Right lung (tissue), 5 donors: ENCODE data around the gene ACTN1. TPM values are rescaled to one million over a fixed set of nuclear protein-coding genes. Genes with fewer than 3 reads are reported as not detected.

Source experiments
- DNase-seq, 2 donors: peaks; one replicate each; pipeline ENCODE4 v3.0.0-alpha.2; 2013
- polyA plus RNA-seq, 5 donors: library from polyadenylated mRNA; unstranded; fragments of 120-200 nt; gene quantifications; one replicate each; pipeline versions ENCODE4 v1.2.1 to v1.2.3, GENCODE V29; 2013; ENCODE audit warnings: inconsistent platforms in 1 of 5, low replicate concordance in 1 of 5; ENCODE audit not compliant: insufficient read length in 5 of 5, insufficient read depth in 1 of 5

The ACTN1 gene
- polyA plus RNA-seq, 5 donors: 103 to 167 (median 128) TPM

DNA sequence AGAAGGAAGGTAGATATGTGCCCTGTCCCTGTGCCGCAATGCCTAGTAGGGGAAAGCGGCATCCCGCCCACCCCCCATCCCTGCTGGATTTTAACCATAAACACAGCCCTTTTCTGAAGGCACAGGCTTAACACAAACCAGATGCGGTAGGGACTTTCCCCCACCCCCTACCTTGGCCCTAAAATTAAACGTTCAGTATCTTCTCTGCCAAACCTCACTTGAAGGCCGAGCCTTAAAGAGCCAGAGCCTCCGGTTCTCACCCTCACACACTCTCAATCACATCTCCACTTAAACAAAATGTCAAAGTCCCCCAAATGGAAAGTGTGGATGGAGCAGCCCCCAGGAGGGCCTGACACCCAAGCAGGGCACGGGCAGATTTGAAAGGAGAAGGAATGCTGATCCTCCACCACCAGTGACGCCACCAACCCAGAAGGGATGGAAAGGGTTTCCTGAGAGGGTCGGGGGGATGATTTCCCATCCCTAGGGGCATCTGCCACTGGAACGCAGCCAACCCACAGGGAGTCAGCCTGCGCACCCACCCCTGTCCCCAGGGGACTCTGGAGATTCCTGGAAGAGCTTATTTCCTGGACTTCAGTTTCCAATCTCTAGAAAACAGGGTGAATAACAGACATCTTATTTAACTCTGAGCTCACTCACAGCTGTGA lies 26.4 kb downstream of the ACTN1 start:
- peak; percentile 89 to 90 for DNase-seq

GRCh38 chr14:68951800-68952530 lies 27.1 kb downstream of the ACTN1 start:
- no peak for DNase-seq

GRCh38 chr14:68951035-68951797 lies 27.9 kb downstream of the ACTN1 start:
- DNase-seq: no peak

- no peak for DNase-seq
Observed at GRCh38 chr14:68950111-68950510, 29.0 kb downstream of the ACTN1 start.

GRCh38 chr14:68949601-68949965 lies 29.5 kb downstream of the ACTN1 start:
- no peak for DNase-seq

DNA sequence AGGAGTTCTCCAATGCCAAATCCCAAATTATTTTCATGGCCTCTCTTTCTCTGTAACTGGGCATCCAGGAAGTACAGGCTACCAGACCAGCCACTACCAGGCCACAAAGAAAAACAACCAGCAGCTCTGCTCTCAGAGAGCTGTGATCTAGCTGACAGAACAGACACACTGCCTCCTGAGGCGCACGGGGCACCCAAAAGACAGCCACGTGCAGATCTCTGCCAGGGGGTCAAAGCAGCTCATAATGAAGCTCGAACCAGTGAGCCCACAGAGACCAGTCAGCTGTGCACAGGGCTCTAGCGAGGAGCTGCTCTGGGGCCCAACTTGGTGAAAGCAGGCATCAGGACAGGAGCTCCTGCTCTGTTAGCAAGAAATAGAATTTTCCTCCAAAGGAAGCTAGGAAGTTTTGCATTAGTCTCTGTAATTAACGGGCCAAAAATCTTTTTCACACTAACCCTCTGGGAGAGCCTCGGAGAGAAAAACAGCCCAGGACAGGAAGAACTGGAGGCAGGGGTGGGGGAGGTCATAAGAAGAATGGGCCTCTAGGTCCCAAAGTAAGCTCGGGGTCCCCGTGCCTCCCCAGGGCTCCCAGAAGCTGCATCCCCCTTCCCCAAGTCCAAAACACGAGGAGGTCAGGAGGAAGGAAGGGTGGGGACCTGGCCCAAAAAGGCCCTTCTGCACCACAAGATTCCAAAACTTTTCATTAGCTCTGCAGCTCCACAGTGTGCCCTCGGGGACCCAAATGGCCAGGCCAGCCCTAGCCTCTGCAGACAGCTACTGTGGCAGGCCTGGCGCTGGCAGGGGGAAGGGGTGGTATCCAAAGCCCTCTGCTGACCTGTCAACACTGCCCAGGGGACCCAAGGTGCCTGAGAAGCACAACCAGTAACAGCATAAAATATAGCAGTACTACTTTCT lies 30.2 kb downstream of the ACTN1 start:
- DNase-seq: no peak

DNA sequence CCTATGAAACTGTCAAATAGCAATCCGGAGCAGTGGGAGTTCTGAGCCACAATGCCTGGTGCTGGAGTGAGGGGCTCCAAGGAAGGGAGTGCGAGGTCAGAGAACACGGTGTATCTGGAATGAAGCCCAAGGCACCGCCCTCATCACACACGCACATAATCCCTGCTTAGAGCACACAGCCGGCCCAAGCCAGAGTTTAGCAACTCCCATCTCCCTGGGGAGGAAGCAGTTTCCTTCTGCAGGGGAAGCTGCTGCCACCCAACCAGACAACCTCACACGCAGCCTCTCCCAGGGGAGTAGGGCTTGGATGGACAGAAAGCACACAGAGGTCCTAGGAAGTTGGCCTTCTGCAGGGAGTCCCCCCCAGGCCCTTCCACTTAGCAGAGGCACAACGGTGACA lies 31.3 kb downstream of the ACTN1 start:
- DNase-seq: no peak

GRCh38 chr14:68946489-68946822 lies 32.6 kb downstream of the ACTN1 start:
- DNase-seq: no peak

- DNase-seq: no peak
Observed at GRCh38 chr14:68945585-68946488, 33.3 kb downstream of the ACTN1 start.

DNA sequence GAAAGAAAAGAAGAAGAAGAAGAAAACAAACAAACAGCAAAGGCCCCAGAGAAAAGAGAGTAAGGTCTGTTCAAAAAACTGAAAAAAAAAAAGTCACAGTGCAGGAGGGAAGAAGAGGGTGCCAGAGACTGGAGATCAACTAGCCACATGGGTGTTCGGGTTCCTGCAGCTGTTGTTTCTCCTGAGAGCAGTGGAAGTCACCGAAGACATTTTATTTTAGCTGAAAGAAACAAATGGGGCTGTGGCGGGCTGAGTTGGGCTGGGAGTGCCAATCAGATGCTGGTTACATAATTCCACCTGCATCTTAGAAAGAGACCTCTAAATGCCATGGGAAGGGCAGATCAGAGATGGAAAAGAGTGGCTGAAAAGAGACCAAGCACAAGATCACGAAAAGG lies 33.9 kb downstream of the ACTN1 start:
- DNase-seq: no peak

DNA sequence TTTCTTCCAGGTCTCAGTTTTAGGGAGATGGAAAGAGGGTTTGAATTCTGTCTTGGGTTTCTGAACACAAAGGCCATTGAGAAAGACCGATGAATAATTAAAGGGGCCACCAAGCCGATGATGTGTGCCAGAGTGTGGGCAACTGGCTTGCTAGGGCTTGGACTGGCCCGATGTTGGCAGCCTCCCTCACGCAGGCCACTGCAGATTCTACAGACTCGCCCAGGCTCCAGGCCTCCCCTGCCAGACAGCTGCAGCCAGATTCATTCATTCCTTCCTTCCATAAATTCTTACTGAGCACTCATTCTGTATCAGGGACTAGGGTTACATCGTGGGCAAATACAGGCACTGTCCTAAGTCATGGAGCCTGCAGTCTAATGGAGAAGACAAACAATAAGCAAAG lies 34.9 kb downstream of the ACTN1 start:
- DNase-seq: no peak

DNA sequence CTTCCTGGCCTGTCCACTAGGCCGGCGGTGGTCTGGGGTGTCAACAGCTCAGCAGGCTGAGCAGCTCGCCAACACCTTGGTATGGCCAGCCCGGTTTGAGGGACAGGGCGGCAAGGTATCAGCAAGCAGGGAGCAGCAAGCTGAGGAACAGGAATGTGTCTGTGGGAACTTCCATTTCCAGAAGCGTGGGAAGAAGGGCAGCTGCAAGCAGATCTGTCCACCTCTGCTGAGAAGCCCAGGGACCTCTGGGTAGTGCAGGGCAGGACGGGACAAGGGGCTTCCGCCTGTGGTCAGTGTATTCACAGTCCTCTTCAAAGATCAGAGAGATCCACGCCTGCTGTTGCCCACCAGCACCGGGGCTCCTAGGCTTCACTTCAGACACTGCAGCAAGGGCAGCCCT lies 36.0 kb downstream of the ACTN1 start:
- no peak for DNase-seq

DNA sequence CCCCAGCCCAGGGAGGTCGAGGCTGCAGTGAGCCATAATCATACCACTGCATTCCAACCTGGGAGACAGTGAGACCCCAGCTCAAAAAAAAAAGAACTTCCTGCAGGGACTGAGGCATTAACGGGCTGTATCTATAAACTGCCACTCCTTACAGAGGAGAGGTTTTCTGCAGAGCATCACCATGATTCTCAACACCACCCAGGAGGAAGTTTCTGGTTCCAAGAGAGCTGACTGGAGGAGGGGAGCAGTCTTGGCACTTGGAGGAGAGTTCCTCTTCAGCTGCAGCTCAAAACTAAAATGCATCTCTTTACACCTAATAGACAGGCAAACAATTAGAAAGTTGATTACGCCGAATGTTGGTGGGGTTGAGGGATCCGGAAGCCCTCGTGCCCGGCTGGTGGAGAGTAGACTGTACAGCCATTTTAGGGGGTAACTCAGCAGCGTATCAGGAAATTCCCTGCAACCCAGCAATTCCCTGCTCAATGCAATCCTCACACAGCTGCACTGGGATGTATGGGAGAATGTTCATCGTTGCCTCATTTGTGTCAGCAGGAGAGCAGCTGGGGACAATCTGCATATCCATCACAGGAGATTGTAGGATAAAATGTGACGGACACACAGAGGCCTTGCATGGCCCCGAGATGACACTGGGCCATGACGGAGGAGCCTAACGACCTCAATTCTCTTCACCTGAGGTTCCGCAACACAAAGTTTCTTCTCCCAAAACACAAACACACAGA lies 36.6 kb downstream of the ACTN1 start:
- DNase-seq: no peak

- DNase-seq: no peak
Observed at GRCh38 chr14:68941820-68942219, 37.3 kb downstream of the ACTN1 start.

- no peak for DNase-seq
Observed at GRCh38 chr14:68940614-68941185, 38.4 kb downstream of the ACTN1 start.

DNA sequence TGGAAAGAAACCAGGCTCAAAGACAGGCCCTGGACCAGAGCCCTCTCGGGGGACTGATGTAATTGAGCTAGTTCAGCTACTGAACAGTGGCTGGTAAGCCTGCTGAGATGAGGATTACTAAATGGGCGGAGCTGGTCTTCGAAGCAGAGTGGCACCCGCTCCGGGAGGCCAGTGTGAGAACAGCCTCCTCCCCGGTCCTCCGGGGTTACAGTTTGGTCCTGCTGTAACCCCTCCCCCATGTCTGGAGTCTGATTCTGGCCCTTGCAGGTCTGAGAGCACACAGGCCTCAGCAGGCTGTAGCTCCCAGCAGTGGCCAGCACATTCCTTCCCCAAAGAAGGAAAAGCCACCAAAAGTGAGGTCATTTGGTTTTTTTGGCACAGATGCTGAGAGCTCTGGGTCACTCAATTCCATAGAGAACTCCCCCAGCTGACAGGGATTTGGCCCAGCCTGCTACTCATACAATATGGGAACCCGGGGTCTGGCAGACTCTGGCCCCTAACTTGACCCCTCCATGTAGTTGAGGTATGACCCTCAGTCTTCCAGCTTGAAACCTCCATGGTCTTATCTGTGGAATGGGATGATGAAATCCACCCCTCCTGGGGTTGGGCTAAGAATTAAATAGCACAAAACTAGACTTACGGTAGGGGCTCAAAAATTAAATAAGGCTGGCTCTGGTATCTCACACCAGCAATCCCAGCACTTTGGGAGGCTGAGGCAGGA lies 39.0 kb downstream of the ACTN1 start:
- peak in 1 of 2 donors; percentile 63 for DNase-seq

DNA sequence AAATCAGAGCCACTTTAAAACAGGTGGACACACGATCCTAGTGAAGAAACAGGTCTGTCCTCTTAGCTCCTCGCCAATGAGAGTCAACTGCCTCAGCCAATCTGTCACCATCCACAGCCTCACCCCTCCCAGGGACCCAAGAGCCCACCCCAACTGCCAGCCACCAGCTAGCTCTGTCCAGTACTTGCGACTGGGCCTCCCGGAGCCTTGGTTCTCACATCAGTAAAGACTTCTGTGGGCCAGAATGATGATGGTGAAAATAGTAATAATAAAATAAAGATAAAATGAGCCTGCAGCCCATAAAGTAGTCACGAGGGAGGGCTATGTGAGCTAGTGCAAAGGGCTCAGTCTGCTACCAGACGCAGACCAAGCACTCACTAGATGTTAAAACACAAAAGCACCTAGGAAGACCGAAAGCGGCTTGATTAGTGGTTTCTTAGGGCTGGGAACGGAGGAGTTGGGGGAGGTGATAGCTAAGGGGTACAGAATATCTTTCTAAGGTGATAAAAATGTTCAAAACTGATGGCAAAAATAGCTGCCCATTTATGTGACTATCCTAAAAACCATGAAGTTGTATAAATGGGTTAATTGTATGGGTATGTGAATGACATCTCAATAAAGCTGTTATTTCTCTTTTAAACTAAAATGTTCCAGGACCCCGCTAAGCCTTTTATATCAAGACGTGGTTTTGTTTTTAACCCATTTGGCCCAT lies 39.8 kb downstream of the ACTN1 start:
- DNase-seq: no peak
